Urinary bladder (tissue), 4 donors: ENCODE measurements around the gene LAMTOR1. TPM values are rescaled to one million over a fixed set of nuclear protein-coding genes. Genes with fewer than 3 reads are reported as not detected.
A peak's percentile ranks its signal among the peaks of the same experiment; 100 is the strongest.
"Not testable (repeated sequence)": the region's sequence is repeated elsewhere in the genome, so short reads cannot be mapped to it uniquely, and the experiment has no call there.

Experiments used
- DNase-seq: peaks from one replicate; pipeline ENCODE4 v3.0.0-alpha.2; 2015; ENCODE audit errors: extremely low spot score
- H3K27ac ChIP-seq: one replicate; pipeline ENCODE4 v1.5.1; 2013; ENCODE audit warnings: low read depth, mild to moderate bottlenecking, moderate library complexity
- H3K36me3 ChIP-seq: one replicate; pipeline ENCODE4 v1.6.1; 2013; ENCODE audit warnings: mild to moderate bottlenecking, moderate library complexity; ENCODE audit not compliant: insufficient read depth
- H3K4me1 ChIP-seq: one replicate; pipeline ENCODE4 v1.6.1; 2013; ENCODE audit warnings: mild to moderate bottlenecking, moderate library complexity; ENCODE audit not compliant: insufficient read depth
- H3K4me3 ChIP-seq: one replicate; pipeline ENCODE4 v1.5.1; 2013; ENCODE audit warnings: low read depth, low read length
- WGBS: extraction: QIAGEN DNeasy Blood & Tissue Kit; methylation state at CpG from one replicate; pipeline ENCODE4 v1.1.7; 2013; 5-methylcytosine and 5-hydroxymethylcytosine counted together
- polyA plus RNA-seq: library from polyadenylated mRNA; stranded (reverse); fragments of 200-250 nt; gene quantifications from one replicate; pipeline ENCODE4 v1.2.3, GENCODE V29; 2013
- total RNA-seq: library from RNA; depleted of rRNA; stranded (reverse); fragments of >200 nt; gene quantifications from one replicate; pipeline ENCODE4 v1.2.3, GENCODE V29; 2014
- donor health status: healthy with polysubstance abuse.
- donor health status: healthy.

LAMTOR1 gene
- 32.4 TPM for total RNA-seq
- 147 TPM for polyA plus RNA-seq

- Histone ChIP-seq H3K27ac (peak within 1 kb of the TSS; percentile 90), H3K4me3 (peak within 1 kb of the TSS; percentile 78), H3K36me3 (no peaks in the 10 kb centered on the region), H3K4me1 (no peaks in the 10 kb centered on the region)
- 2% methylated on average over 64 of the region's 64 CpGs for WGBS
- peak; percentile 98 for DNase-seq
These were observed at the start of gene LAMTOR1 for GRCh38 chr11:72102946-72103753. Gene LAMTOR1, minus strand, starts transcription at chr11:72103297. Its CDS starts 73 bp downstream, at chr11:72103224.

GRCh38 chr11:72150882-72151281 is 47.8 kb upstream of the LAMTOR1 start:
- H3K4me1 ChIP-seq: no peaks in the 10 kb centered on the region
- DNase-seq: no peak
- no peaks in the 10 kb centered on the region for H3K36me3 ChIP-seq
- no peak overlapping the region for H3K27ac ChIP-seq
- no peak overlapping the region for H3K4me3 ChIP-seq
- WGBS: 84% methylated on average over 4 of the region's 4 CpGs

- H3K4me3 ChIP-seq: no peak overlapping the region
- H3K36me3 ChIP-seq: no peaks in the 10 kb centered on the region
- H3K4me1 ChIP-seq: no peaks in the 10 kb centered on the region
- H3K27ac ChIP-seq: no peak overlapping the region
- 37% methylated on average over 2 of the region's 2 CpGs for WGBS
- DNase-seq: no peak
These were observed 43.5 kb upstream of the LAMTOR1 start for GRCh38 chr11:72146625-72147024.

GRCh38 chr11:72144807-72145565 is 41.9 kb upstream of the LAMTOR1 start:
- Histone ChIP-seq H3K27ac (no peak overlapping the region), H3K36me3 (no peaks in the 10 kb centered on the region), H3K4me1 (no peaks in the 10 kb centered on the region), H3K4me3 (no peak overlapping the region)
- no peak for DNase-seq
- WGBS: 66% methylated on average over 4 of the region's 4 CpGs

GRCh38 chr11:72142543-72142942 is 39.4 kb upstream of the LAMTOR1 start:
- not testable (repeated sequence) for DNase-seq, H3K4me3 ChIP-seq, H3K27ac ChIP-seq, H3K4me1 ChIP-seq, H3K36me3 ChIP-seq
- 48% methylated on average over 1 of the region's 1 CpG for WGBS

- not testable (repeated sequence) for DNase-seq
These were observed 39.0 kb upstream of the LAMTOR1 start for GRCh38 chr11:72142086-72142485.

GRCh38 chr11:72141066-72141465 is 38.0 kb upstream of the LAMTOR1 start:
- no peaks in the 10 kb centered on the region for H3K4me1 ChIP-seq
- H3K27ac ChIP-seq: no peak overlapping the region
- no peak for DNase-seq
- H3K4me3 ChIP-seq: no peak overlapping the region
- WGBS: 72% methylated on average over 3 of the region's 3 CpGs
- no peaks in the 10 kb centered on the region for H3K36me3 ChIP-seq

More at GRCh38 chr11:72142086-72142485, 39.0 kb upstream of the LAMTOR1 start:
- not testable (repeated sequence) for H3K4me1 ChIP-seq, H3K4me3 ChIP-seq, H3K36me3 ChIP-seq, H3K27ac ChIP-seq
- 8% methylated on average over 1 of the region's 1 CpG for WGBS

GRCh38 chr11:72140661-72141060 is 37.6 kb upstream of the LAMTOR1 start:
- no peak overlapping the region for H3K4me3 ChIP-seq
- no peaks in the 10 kb centered on the region for H3K36me3 ChIP-seq
- no peaks in the 10 kb centered on the region for H3K4me1 ChIP-seq
- no peak for DNase-seq
- WGBS: 93% methylated on average over 2 of the region's 2 CpGs
- no peak overlapping the region for H3K27ac ChIP-seq

- no peak for DNase-seq
- 92% methylated on average over 11 of the region's 11 CpGs for WGBS
- Histone ChIP-seq H3K4me3 (no peak overlapping the region), H3K36me3 (no peaks in the 10 kb centered on the region), H3K4me1 (no peaks in the 10 kb centered on the region), H3K27ac (no peak overlapping the region)
These were observed 36.4 kb upstream of the LAMTOR1 start for GRCh38 chr11:72139500-72139899.

- WGBS: 78% methylated on average over 12 of the region's 12 CpGs
- no peak for DNase-seq
- no peak overlapping the region for H3K4me3 ChIP-seq
- H3K4me1 ChIP-seq: no peaks in the 10 kb centered on the region
- no peak overlapping the region for H3K27ac ChIP-seq
- no peaks in the 10 kb centered on the region for H3K36me3 ChIP-seq
These were observed 35.8 kb upstream of the LAMTOR1 start for GRCh38 chr11:72138821-72139390.

GRCh38 chr11:72136684-72137262 is 33.7 kb upstream of the LAMTOR1 start:
- no peaks in the 10 kb centered on the region for H3K4me1 ChIP-seq
- no peaks in the 10 kb centered on the region for H3K36me3 ChIP-seq
- no peak overlapping the region for H3K4me3 ChIP-seq
- H3K27ac ChIP-seq: no peak overlapping the region
- WGBS: 94% methylated on average over 4 of the region's 4 CpGs
- no peak for DNase-seq

GRCh38 chr11:72135891-72136683 is 33.0 kb upstream of the LAMTOR1 start:
- Histone ChIP-seq H3K36me3 (no peaks in the 10 kb centered on the region), H3K4me1 (no peaks in the 10 kb centered on the region), H3K27ac (no peak overlapping the region), H3K4me3 (no peak overlapping the region)
- DNase-seq: no peak
- WGBS: 86% methylated on average over 14 of the region's 14 CpGs

- H3K4me1 ChIP-seq, H3K4me3 ChIP-seq, H3K36me3 ChIP-seq, DNase-seq, H3K27ac ChIP-seq: not testable (repeated sequence)
- WGBS: 86% methylated on average over 4 of the region's 4 CpGs
These were observed 32.4 kb upstream of the LAMTOR1 start, which contains the start of gene FOLR3 for GRCh38 chr11:72135473-72135872. Gene FOLR3, plus strand, starts transcription at chr11:72135725. Its CDS starts 228 bp downstream, at chr11:72135953.
